GM19372 (cell line): ENCODE data around the gene PINLYP.

Source experiments
- ATAC-seq: cut with Tn5 transposase; IDR thresholded peaks from one replicate; pipeline ENCODE4 v1.9.1; 2021; ENCODE audit warnings: mild to moderate bottlenecking, low read depth, moderate library complexity; ENCODE audit not compliant: unreplicated experiment

The PINLYP gene

DNA sequence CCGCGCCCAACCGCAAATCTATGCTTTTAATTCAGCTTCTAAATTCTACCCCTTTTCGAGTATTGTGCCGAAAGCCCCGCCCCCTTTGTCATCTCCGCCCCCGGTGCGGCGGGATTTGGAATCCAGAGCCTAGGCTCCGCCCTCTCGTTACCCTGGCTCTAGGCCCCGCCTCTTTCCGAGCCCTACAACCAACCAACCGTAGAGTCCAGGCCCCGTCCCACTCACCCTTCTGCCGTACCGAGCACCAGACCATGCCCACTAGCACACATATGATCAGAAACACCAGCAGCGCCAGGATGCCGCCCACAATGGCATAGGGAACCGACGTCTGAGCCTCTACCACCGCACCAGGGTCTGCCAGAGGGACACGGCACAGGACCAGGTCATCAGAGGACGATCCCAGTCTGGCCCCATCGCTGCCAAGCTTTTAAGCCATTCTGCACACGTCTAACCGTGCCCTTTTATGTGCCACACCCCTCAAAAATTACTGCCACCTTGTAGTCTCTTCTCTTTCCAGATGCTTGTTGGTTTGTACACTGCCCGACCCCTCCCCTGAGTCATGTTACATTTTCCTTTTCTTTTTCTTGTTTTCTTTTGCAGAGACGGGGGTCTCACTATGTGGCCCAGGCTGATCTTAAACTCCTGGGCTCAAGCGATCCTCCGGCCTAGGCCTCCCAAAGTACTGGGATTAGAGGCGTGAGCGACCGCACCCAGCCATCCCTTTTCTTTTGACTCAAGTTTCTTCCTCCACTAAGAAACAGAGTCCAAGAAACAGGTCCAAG, 48.5 kb downstream of the PINLYP start:
- no peak for ATAC-seq

DNA sequence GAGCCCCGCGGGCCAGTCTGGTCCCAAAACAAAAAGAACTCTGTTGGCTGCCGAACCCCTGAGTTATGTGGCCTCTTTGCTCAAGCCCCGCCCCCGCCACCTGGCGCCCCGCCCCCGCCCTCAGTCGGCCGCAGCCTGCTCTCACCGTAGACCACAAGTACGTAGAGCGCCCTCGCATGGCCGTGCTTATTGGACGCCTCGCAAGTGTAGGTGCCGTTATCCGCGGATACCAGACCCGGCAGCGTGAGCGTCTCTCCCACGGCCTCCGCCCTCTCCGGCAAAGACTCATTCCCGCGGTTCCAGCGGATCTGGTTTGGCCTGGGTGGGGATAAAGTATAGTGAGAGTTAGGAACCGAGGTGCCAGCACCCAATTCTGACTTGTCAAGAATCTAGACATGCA, 49.3 kb downstream of the PINLYP start:
- no peak for ATAC-seq

DNA sequence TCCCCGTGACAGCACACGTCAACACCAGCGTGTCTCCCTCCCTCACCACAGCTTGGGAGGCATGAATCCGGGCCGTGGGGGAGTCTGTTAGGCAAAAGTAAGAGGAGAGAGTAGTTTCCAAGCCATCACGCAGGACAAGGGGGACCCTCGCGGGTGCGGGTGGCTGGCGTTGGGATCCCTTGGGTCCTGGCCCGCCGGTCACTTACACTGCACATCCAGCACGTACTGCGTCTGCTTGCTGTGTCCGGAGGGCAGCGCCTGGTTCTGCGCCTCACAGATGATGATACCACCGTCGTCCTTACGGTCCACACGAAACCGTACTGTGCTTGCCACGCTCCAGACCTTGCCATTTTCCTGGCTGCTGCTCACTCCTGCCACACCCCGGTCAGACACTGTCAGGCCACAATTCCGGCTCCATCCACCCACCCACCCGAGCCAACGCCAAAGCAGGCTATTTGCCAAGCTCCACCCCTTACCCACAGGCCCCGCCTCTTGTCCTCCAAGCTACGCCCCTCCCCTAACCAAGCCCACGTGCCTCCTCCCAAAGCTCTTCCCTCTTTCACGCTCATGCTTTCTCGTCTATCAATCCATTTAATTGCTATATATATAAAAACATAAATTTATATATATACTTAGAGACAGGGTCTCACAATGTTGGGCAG, 50.4 kb downstream of the PINLYP start:
- ATAC-seq: no peak

DNA sequence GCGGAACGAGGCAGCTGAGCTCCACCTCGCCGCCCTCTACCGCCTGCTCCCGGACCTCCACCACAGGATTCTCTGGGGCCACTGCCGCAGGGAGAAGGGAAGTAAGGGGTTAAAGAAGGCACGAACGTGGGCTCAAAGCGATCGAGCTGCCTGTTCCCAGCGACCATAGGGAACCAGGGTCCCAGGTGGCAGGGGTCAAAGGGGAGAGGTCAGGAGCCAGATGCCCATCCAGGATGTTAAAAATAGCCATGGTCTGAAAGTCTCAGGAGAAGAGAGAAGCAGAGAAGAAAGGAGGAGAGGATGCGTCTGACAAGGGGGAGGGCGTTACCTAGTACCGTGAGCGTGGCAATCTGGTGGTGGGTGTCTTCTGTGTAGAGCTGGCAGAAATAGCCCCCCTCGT, 51.2 kb downstream of the PINLYP start:
- ATAC-seq: no peak

DNA sequence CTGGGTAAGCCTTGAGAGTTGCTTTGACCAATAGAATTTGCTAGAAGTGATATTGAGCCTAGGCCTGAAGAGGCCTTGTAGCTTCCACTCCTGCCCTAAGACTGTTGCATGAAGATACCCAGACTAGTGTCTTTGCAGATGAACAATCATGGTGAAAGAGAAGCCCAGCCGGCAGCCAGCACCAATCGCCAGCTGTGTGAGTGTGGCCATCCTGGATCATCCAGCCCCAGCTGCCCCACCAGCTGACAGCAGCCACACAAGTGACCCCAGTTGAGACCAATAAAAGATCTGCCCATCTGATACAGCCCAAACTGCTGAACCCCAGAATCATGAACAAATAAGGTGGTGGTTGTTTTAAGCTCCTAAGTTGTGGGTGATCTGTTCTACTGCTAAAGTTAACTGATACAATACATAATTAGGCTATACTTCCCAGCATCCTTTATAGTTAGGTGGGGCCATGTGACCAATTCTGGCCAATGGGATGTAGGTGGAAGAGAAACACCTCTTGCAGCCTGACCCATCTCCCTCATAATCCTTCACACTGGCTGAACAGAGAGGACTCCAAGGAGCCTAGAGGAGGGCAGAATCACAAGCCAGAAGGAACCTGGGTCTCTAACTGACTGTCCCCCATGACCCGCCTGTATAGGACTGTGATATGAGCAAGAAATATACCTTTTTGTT, 53.2 kb downstream of the PINLYP start:
- ATAC-seq: no peak

DNA sequence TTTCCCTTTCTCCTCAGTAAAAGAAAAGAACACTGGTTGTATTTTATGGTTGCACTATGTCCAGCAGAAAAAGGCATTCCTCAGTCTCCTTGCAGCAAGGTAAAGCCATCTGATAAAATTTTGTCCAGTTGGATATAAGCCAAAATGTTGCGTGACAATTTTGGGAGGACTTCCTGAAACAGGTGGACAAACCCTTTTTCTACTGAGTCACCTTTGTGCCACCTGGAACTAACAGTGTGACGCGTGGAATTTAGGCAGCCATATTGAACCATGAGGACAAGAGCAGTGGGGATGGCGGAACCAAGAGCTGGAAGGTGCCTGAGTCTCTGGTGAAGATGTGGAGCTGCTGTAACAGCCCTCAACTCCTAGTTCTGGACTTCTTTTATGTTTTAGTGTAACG, 55.9 kb downstream of the PINLYP start:
- ATAC-seq: no peak
